Tibial nerve (tissue), 4 donors: ENCODE measurements around the gene GANAB. TPM values are rescaled to one million over a fixed set of nuclear protein-coding genes. Genes with fewer than 3 reads are reported as not detected.

Source experiments
- DNase-seq, 2 donors: peaks; one replicate each; pipeline ENCODE4 v3.0.0-alpha.2; 2019; ENCODE audit warnings: low spot score in 2 of 2
- H3K27ac ChIP-seq, 4 donors: fragments of 200-600 bp; sonication (generic) in 3 of 4; one replicate each; pipeline ENCODE4 v1.5.1; 2017 to 2019; ENCODE audit warnings: mild to moderate bottlenecking in 1 of 4
- H3K27me3 ChIP-seq, 2 donors: fragments of 200-600 bp; sonication (generic) in 1 of 2; one replicate each; pipeline versions ENCODE4 v1.5.1 to v1.6.0; 2017 to 2019
- H3K36me3 ChIP-seq, 3 donors: fragments of 200-600 bp; sonication (generic); one replicate each; pipeline ENCODE4 v1.5.1; 2018 to 2019
- H3K4me1 ChIP-seq, 4 donors: fragments of 200-600 bp; sonication (generic) in 3 of 4; one replicate each; pipeline ENCODE4 v1.5.1; 2017 to 2019
- H3K4me3 ChIP-seq, 4 donors: fragments of 200-600 bp; sonication (generic) in 3 of 4; one replicate each; pipeline ENCODE4 v1.5.1; 2017 to 2019; ENCODE audit warnings: mild to moderate bottlenecking in 1 of 4, moderate library complexity in 1 of 4
- H3K9me3 ChIP-seq, 4 donors: fragments of 200-600 bp; sonication (generic) in 3 of 4; one replicate each; pipeline ENCODE4 v1.5.1; 2017 to 2019
- EP300 ChIP-seq, 2 donors: sonication (generic); formaldehyde crosslinking; IDR thresholded peaks; one replicate each; pipeline ENCODE4 v1.6.1; 2017; ENCODE audit warnings: antibody characterized with exemption in 2 of 2, mild to moderate bottlenecking in 1 of 2
- POLR2A ChIP-seq, 2 donors: fragments of 450-650 bp; IDR thresholded peaks; one replicate each; pipeline ENCODE4 v1.6.1; 2017; ENCODE audit warnings: antibody characterized with exemption in 2 of 2, mild to moderate bottlenecking in 2 of 2, moderate library complexity in 2 of 2
- WGBS, 2 donors: methylation state at CpG; one replicate each; pipeline ENCODE4 v1.1.5; 2018; 5-methylcytosine and 5-hydroxymethylcytosine counted together
- total RNA-seq, 4 donors: library from RNA; depleted of rRNA; stranded (reverse); fragments of >200 nt; gene quantifications; one replicate each; pipeline ENCODE4 v1.1.0, GENCODE V29; 2016
- TF ChIP-seq, protein P1 (sequence below), 5 experiments: fragments of 200-600 bp in 3 of 5; fragments of 450-650 bp in 2 of 5; sonication (generic) in 3 of 5; IDR thresholded peaks; one replicate each; pipeline ENCODE4 v1.5.1; 2016 to 2019; ENCODE audit warnings: antibody characterized with exemption in 5 of 5, mild to moderate bottlenecking in 3 of 5, moderate library complexity in 2 of 5

GANAB gene
- total RNA-seq, 4 donors from 2014 or later, result 107 to 150 (median 121) TPM

DNA sequence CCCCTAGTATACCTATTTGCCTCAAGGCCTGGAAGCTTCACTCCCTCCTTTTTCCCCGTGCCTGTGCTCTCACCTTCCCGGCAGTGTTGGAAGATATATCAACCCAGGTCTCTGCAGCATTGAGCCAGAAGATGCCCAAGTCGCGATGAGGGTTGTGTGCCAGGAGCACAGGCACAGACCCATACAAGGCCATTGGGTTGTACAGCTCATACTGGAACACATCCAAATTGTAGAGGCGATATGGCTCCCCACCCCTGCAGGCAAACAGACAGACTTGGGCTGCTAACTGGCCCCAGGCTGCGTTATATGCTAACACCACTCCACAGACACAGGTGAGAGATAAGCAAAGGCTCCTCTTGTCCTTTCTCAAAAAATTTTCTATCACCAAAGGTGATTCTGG, 13.9 kb downstream of the GANAB start:
- TF ChIP-seq, protein P1, sequence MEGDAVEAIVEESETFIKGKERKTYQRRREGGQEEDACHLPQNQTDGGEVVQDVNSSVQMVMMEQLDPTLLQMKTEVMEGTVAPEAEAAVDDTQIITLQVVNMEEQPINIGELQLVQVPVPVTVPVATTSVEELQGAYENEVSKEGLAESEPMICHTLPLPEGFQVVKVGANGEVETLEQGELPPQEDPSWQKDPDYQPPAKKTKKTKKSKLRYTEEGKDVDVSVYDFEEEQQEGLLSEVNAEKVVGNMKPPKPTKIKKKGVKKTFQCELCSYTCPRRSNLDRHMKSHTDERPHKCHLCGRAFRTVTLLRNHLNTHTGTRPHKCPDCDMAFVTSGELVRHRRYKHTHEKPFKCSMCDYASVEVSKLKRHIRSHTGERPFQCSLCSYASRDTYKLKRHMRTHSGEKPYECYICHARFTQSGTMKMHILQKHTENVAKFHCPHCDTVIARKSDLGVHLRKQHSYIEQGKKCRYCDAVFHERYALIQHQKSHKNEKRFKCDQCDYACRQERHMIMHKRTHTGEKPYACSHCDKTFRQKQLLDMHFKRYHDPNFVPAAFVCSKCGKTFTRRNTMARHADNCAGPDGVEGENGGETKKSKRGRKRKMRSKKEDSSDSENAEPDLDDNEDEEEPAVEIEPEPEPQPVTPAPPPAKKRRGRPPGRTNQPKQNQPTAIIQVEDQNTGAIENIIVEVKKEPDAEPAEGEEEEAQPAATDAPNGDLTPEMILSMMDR (IDR thresholded peaks at IDR 0.05), result no peak
- TF ChIP-seq EP300 (IDR thresholded peaks at IDR 0.05) (no peak), POLR2A (IDR thresholded peaks at IDR 0.05) (no peak)
- DNase-seq, result no peak
- Histone ChIP-seq H3K27me3 (no peaks in the 10 kb centered on the region), H3K36me3 (peaks cover 11 to 99% (median 48%) of the 10 kb centered on the region in 3 donors), H3K27ac (no peak overlapping the region), H3K4me3 (no peak overlapping the region), H3K9me3 (no peaks in the 10 kb centered on the region), H3K4me1 (no peaks in the 10 kb centered on the region)
- WGBS, 2 donors, result 83 to 89% methylated on average over 4 to 6 of the region's 6 CpGs

DNA sequence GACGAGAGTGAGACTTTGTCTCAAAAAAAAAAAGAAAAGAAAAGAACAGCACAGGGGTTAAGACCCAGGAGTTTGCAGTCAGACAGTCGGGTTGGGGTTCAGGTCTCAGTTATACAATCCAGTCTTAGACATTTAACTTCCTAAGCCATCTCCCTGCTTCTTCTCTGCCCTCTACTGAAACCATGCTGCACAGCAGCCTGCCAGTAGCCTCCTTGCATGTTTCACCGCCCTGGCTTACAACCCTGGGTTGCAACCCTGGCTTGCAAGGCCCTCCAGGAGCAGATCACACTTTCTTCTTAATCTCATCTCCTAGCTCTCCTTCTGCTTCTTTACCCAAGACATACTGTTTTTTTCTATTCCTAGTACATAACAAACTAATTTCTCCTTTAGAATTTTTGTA, 18.7 kb downstream of the GANAB start:
- no peaks in the 10 kb centered on the region for H3K27me3 ChIP-seq
- DNase-seq, result no peak
- H3K4me3 ChIP-seq, result no peak overlapping the region
- H3K4me1 ChIP-seq, result no peaks in the 10 kb centered on the region
- peaks cover 4 to 83% (median 41%) of the 10 kb centered on the region in 3 donors for H3K36me3 ChIP-seq
- 58 to 61% methylated on average over 3 of the region's 3 CpGs for WGBS, 2 donors
- H3K27ac ChIP-seq, result no peak overlapping the region
- TF ChIP-seq POLR2A (IDR thresholded peaks at IDR 0.05) (no peak), EP300 (IDR thresholded peaks at IDR 0.05) (no peak)
- TF ChIP-seq, protein P1 (IDR thresholded peaks at IDR 0.05), result no peak
- H3K9me3 ChIP-seq, result no peaks in the 10 kb centered on the region

DNA sequence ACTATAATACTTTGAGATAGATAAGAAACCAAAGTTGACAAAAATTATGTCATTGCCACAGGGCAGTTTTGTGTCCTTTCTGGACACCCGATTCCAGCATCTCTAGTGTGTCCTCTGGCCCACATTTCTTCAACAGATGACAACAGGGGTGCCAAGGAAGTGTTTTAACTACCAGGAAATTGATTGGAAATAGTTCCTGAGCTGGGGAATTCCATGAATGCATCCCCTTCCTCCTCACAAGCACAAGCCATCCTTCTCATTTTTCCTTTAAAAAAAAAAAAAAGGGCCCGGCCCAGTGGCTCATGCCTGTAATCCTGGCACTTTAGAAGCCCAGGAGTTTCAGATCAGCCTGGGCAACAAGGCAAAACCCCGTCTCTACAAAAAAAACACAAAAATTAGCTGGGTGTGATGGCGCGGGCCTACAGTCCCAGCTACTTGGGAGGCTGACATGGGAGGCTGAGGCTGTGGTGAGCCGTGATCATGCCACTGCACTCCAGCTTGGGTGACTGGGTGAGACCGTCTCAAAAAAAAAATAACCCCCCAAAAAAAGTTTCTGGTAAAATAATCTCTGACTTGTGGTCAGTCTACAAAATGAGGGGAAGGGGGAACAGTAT, 23.8 kb downstream of the GANAB start:
- Histone ChIP-seq H3K27ac (peak overlapping the region; percentile 60 to 95 (median 88)), H3K4me3 (peak overlapping the region in 3 of 4 donors; percentile 76 to 92 (median 84)), H3K9me3 (no peaks in the 10 kb centered on the region), H3K36me3 (peaks cover 4 to 40% (median 16%) of the 10 kb centered on the region in 3 donors), H3K4me1 (peaks cover 0 to 28% (median 19%) of the 10 kb centered on the region in 4 donors), H3K27me3 (no peaks in the 10 kb centered on the region)
- WGBS, 2 donors, result 83 to 91% methylated on average over 7 of the region's 7 CpGs
- TF ChIP-seq POLR2A (IDR thresholded peaks at IDR 0.05) (no peak), EP300 (IDR thresholded peaks at IDR 0.05) (no peak)
- TF ChIP-seq, protein P1 (IDR thresholded peaks at IDR 0.05), result no peak
- no peak for DNase-seq

DNA sequence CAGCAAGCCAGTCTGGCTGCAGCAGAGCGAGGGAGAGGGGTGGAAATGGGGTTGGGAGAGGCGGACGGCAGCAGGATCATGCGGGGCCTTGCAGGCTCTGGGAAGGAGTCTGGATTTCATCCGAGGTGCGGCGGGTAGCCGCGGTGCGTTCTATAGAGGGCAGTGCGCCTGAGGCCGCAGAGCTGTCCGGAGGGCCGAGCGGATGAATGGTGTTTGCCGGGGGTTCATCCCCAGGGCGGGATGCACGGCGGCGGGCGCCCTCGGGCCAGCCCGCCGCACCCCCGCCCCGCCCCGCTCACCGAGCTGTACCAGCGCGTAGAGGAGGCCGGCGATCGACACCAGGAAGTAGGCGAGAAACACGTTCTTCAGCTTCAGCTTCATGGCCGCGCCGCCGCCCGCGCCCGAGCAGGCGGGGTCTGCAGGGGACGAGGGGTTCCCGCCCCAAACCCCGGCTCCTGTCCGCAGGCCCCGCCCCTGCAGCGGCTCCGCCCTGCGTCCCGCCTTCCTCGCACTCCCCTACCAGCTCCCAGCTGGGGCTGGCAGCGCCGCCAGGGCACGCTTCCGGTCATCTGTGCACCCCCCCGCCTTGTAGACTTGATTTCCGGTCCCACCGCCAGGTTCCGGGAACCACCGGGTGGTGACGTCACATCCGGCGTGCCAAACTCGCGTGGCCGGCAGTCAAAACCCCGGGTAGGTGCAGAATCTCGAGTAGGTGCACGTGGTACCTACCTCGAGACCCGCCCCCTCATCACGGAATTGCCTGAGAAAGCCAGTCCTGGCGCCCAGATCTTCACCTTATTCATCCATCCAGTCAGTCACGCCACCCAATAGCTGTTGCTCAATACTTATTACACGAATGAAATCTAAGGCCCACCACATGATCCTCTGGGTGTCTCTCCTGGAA, 24.6 kb downstream of the GANAB start, which contains the start of gene B3GAT3:
Gene B3GAT3, minus strand, starts transcription at position 420 of the 904 bp plus-strand sequence. Its CDS starts 39 bp downstream, at position 381.
- peak within 1 kb of the TSS; percentile 60 to 95 (median 88) for H3K27ac ChIP-seq
- DNase-seq, result peak; percentile 96
- 1% methylated on average over 52 to 58 of the region's 77 CpGs for WGBS, 2 donors

More for the DNA sequence above, 24.6 kb downstream of the GANAB start, which contains the start of gene B3GAT3:
- peak; percentile 39 to 86 for TF ChIP-seq POLR2A (IDR thresholded peaks at IDR 0.05)
- peak; percentile 90 to 98 for TF ChIP-seq EP300 (IDR thresholded peaks at IDR 0.05)
- TF ChIP-seq, protein P1 (IDR thresholded peaks at IDR 0.05), result peak in 2 of 5 experiments; percentile 59 to 61
- Histone ChIP-seq H3K4me3 (peak within 1 kb of the TSS; percentile 72 to 92 (median 80)), H3K27me3 (no peaks in the 10 kb centered on the region), H3K9me3 (no peaks in the 10 kb centered on the region), H3K4me1 (peaks cover 0 to 28% (median 19%) of the 10 kb centered on the region in 4 donors), H3K36me3 (peaks cover 4 to 40% (median 9%) of the 10 kb centered on the region in 3 donors)
